OCI-LY7 (cell line): ENCODE data around the gene RASAL2. TPM values are rescaled to one million over a fixed set of nuclear protein-coding genes. Genes with fewer than 3 reads are reported as not detected.

Source experiments
- BruUV-seq: library from RNA; stranded (reverse); fragments of 400-500 nt; replicated peaks from 2 replicates; lab custom pipeline; 2021; lab: Mats Ljungman, UMichigan
- CTCF ChIA-PET: fragments of 300-600 bp; sonication (Branson Sonifier 250); formaldehyde crosslinking; loops from one replicate; lab custom pipeline; 2022; ENCODE audit warnings: antibody characterized with exemption; ENCODE audit not compliant: unreplicated experiment; lab: Charles Lee
- POLR2A ChIA-PET: fragments of 300-600 bp; sonication (Branson Sonifier 250); formaldehyde crosslinking; loops from one replicate; lab custom pipeline; 2022; ENCODE audit warnings: antibody characterized with exemption; lab: Charles Lee
- DNase-seq: peaks from one replicate; pipeline ENCODE4 v3.0.0-alpha.2; 2015; ENCODE audit warnings: low spot score
- H2AFZ ChIP-seq: fragments of 200-600 bp; sonication (generic), shearing (Covaris generic); 2 replicates; pipeline ENCODE4 v1.6.1; 2014; ENCODE audit warnings: mild to moderate bottlenecking, antibody characterized with exemption, low read length, moderate library complexity
- H3K27ac ChIP-seq: fragments of 200-600 bp; sonication (generic); 2 replicates; pipeline ENCODE4 v1.5.1; 2014; ENCODE audit warnings: mixed run types, low read depth, mild to moderate bottlenecking, moderate library complexity, low read length, inconsistent platforms; ENCODE audit not compliant: poor library complexity, severe bottlenecking
- H3K36me3 ChIP-seq: fragments of 200-600 bp; sonication (generic); 2 replicates; pipeline ENCODE4 v1.6.1; 2014; ENCODE audit warnings: mild to moderate bottlenecking, antibody characterized with exemption, low read length, moderate library complexity, mixed read lengths; ENCODE audit not compliant: insufficient read depth
- H3K4me1 ChIP-seq: fragments of 200-600 bp; sonication (generic); 2 replicates; pipeline ENCODE4 v1.5.1; 2014; ENCODE audit warnings: mild to moderate bottlenecking, low read length; ENCODE audit not compliant: insufficient read depth, poor library complexity, severe bottlenecking
- H3K4me2 ChIP-seq: fragments of 200-600 bp; sonication (generic); 2 replicates; pipeline ENCODE4 v1.6.1; 2014; ENCODE audit warnings: mild to moderate bottlenecking, low read length
- H3K4me3 ChIP-seq: fragments of 200-600 bp; sonication (generic); 2 replicates; pipeline ENCODE4 v1.5.1; 2014; ENCODE audit warnings: mild to moderate bottlenecking, low read depth, low read length; ENCODE audit not compliant: poor library complexity, severe bottlenecking
- H3K79me2 ChIP-seq: fragments of 200-600 bp; sonication (generic); 2 replicates; pipeline ENCODE4 v1.6.1; 2016; ENCODE audit warnings: low read depth, mild to moderate bottlenecking, low read length, moderate library complexity, mixed read lengths; ENCODE audit not compliant: insufficient read depth
- H3K9me2 ChIP-seq: fragments of 200-600 bp; sonication (generic); 2 replicates; pipeline ENCODE4 v1.6.1; 2016; ENCODE audit warnings: mild to moderate bottlenecking, low read length, mixed read lengths; ENCODE audit not compliant: insufficient read depth
- H3K9me3 ChIP-seq: fragments of 200-600 bp; sonication (generic); 2 replicates; pipeline ENCODE4 v1.6.1; 2014; ENCODE audit warnings: mild to moderate bottlenecking, mixed run types, low read length, mixed read lengths
- H4K20me1 ChIP-seq: fragments of 200-600 bp; sonication (generic); 2 replicates; pipeline ENCODE4 v1.6.1; 2014; ENCODE audit warnings: mild to moderate bottlenecking, antibody characterized with exemption, low read length, moderate library complexity, mixed read lengths; ENCODE audit not compliant: insufficient read depth
- CTCF ChIP-seq: fragments of 200-600 bp; sonication (generic); conservative IDR thresholded peaks from 2 replicates; pipeline ENCODE4 v1.5.1; 2014; ENCODE audit warnings: mild to moderate bottlenecking, antibody characterized with exemption, low read length, moderate library complexity, mixed read lengths
- EZH2phosphoT487 ChIP-seq: fragments of 200-600 bp; sonication (generic); IDR thresholded peaks from 2 replicates; pipeline ENCODE4 v1.6.1; 2018; ENCODE audit warnings: low read depth, borderline replicate concordance, mild to moderate bottlenecking, mixed run types, antibody characterized with exemption, low read length, moderate library complexity, mixed read lengths
- intact Hi-C: fragments of 100-400 bp; cut with micrococcal nuclease; formaldehyde crosslinking; loops from one replicate; pipeline ENCODE4 v1.10.0; 2022; ENCODE audit not compliant: unreplicated experiment
- total RNA-seq, 2 experiments: library from RNA; depleted of rRNA in 1 of 2; stranded (reverse); fragments of >200 nt in 1 of 2; shearing (Covaris generic) in 1 of 2; gene quantifications; 2 replicates each; pipeline ENCODE4 v1.2.3, GENCODE V29; 2014 to 2022

The RASAL2 gene
- total RNA-seq, 2 experiments from 2014 or later: 0.09 to 0.27 TPM

GRCh38 chr1:178496410-178497135 is 402.7 kb downstream of the RASAL2 start, which contains the start of gene CLEC20A:
Gene CLEC20A, minus strand, starts transcription at chr1:178496964. Its CDS starts 25 bp downstream, at chr1:178496939.
- TF ChIP-seq EZH2phosphoT487: no peak
- no peak for TF ChIP-seq CTCF
- BruUV-seq: no TSS peak
- Histone ChIP-seq H3K36me3 (no peaks in the 10 kb centered on the region), H3K4me2 (no peak within 1 kb of the TSS), H3K27ac (no peak within 1 kb of the TSS), H3K4me1 (no peaks in the 10 kb centered on the region), H3K9me3 (no peaks in the 10 kb centered on the region), H3K4me3 (no peak within 1 kb of the TSS), H3K79me2 (no peaks in the 10 kb centered on the region), H4K20me1 (no peaks in the 10 kb centered on the region), H3K9me2 (no peaks in the 10 kb centered on the region), H2AFZ (no peak within 1 kb of the TSS)
- ChIA-PET POLR2A (interaction anchor here (0.6 kb wide), 1 partner anchor 288 kb away, joined by 3 read pairs; no protein-coding TSS in a partner anchor), CTCF (no interaction called here)
- intact Hi-C loops: no loop called here
- no peak for DNase-seq

- Histone ChIP-seq H3K9me3 (no peaks in the 10 kb centered on the region), H3K9me2 (no peaks in the 10 kb centered on the region), H3K4me3 (no peak overlapping the region), H4K20me1 (no peaks in the 10 kb centered on the region), H3K4me1 (no peaks in the 10 kb centered on the region), H3K79me2 (no peaks in the 10 kb centered on the region), H2AFZ (no peak overlapping the region), H3K36me3 (no peaks in the 10 kb centered on the region), H3K27ac (no peak overlapping the region), H3K4me2 (no peak overlapping the region)
- no peak for DNase-seq
- no TSS peak for BruUV-seq
- TF ChIP-seq CTCF (no peak), EZH2phosphoT487 (no peak)
- ChIA-PET POLR2A (no interaction called here), CTCF (no interaction called here)
- intact Hi-C loops: no loop called here
These were observed 404.1 kb downstream of the RASAL2 start for GRCh38 chr1:178497903-178498478.
